ENCODE data around the gene ASPDH. TPM values are rescaled to one million over a fixed set of nuclear protein-coding genes. Genes with fewer than 3 reads are reported as not detected.

ASPDH gene
- total RNA-seq, 6 experiments from 2014 or later = not detected

DNA sequence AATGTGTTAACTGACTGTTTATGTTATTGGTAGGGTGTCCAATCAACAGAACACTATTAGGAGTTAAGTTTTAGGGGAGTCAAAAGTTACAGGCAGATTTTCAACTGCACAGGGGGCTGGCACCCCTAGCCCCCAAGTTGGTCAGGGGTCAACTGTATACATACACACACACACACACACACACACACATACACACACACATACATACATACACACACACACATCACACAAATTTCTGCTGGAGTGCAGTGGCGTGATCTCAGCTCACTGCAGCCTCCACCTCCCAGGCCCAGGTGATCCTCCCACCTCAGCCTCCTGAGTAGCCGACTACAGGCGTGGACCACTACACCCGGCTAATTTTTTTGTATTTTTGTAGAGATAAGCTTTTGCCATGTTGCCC, 44.3 kb upstream of the ASPDH start:
- Mint-ChIP-seq H3K27me3 (ENCODE audit: insufficient read depth) (peaks cover 33% of the 10 kb centered on the region), H3K27ac (no peak overlapping the region), H3K4me1 (ENCODE audit: low read depth) (peaks cover 6% of the 10 kb centered on the region), H3K36me3 (ENCODE audit: low read depth) (no peaks in the 10 kb centered on the region), H3K9me3 (no peaks in the 10 kb centered on the region), H3K4me3 (no peak overlapping the region)
- TF ChIP-seq, protein P1, sequence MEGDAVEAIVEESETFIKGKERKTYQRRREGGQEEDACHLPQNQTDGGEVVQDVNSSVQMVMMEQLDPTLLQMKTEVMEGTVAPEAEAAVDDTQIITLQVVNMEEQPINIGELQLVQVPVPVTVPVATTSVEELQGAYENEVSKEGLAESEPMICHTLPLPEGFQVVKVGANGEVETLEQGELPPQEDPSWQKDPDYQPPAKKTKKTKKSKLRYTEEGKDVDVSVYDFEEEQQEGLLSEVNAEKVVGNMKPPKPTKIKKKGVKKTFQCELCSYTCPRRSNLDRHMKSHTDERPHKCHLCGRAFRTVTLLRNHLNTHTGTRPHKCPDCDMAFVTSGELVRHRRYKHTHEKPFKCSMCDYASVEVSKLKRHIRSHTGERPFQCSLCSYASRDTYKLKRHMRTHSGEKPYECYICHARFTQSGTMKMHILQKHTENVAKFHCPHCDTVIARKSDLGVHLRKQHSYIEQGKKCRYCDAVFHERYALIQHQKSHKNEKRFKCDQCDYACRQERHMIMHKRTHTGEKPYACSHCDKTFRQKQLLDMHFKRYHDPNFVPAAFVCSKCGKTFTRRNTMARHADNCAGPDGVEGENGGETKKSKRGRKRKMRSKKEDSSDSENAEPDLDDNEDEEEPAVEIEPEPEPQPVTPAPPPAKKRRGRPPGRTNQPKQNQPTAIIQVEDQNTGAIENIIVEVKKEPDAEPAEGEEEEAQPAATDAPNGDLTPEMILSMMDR (IDR thresholded peaks at IDR 0.05) = no peak
- no peak for DNase-seq

DNA sequence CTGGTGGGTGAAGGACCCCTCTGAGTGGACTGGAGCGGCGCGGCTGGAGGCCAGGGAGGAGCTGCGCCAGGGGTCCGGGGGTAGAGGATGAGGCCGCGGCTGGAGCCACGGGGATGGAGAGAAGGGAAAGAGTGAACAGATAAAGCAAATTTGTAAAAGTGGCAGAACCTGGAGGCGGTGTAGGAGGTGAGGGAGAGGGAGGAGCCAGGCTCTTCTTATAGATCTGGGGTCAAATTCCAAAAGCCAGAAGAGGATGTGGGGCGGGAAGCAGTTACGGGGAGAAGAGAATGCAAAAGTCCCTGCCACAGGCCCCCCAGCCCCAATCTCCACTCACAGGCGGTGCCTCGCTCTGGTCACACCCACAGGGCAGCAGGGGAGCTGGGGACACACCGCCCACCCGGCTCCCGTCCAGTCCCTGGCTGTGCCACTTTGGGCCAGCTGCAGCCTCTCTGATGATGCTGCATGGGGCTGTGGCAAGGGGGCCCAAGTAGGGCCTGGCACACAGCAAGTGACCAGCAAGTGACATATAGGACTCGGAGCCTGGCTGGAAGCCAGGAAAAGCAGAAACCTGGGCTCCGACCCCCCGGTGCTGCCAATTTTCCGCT, 43.4 kb upstream of the ASPDH start:
- H3K27ac Mint-ChIP-seq = no peak overlapping the region
- no peaks in the 10 kb centered on the region for H3K9me3 Mint-ChIP-seq
- H3K4me1 Mint-ChIP-seq (ENCODE audit: low read depth) = peaks cover 6% of the 10 kb centered on the region
- TF ChIP-seq, protein P1 (IDR thresholded peaks at IDR 0.05) = no peak
- DNase-seq = no peak
- no peaks in the 10 kb centered on the region for H3K36me3 Mint-ChIP-seq (ENCODE audit: low read depth)
- no peak overlapping the region for H3K4me3 Mint-ChIP-seq
- H3K27me3 Mint-ChIP-seq (ENCODE audit: insufficient read depth) = peaks cover 41% of the 10 kb centered on the region

DNA sequence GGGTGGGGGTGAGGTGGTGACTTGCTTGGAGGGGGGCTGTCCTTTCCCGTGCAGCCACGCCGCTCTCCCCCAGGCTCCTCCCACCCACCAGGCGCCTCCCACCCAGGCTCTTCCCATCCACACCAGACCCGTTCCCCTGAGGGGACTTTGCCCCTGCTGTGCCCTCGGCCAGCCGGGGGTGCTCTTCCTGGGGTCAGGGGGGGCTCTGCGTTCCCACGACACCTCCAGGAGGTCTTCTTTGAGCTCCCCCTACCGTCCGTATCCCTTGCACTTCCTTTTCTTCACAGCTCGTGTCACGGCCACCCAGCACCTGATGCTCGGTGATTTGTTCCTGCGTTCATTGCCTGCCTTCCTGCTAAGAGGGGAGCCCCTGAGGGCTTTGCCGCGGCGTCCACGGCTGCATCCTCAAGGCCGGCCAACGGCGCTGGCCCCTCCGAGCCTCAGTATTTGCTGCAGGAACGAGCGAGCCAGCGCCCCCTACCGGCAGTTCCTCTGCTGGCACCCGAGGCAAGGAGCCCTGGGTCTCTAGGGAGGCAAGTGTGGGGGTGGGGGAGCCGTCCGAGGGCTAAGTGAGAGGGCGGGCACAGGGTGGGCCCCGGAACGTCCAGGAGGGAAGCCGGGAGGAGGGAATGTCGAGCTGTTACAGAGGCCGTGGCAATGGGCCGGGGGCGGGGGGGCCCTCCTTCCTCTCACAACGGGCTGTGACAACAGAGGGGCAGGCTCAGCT, 42.7 kb upstream of the ASPDH start:
- no peaks in the 10 kb centered on the region for H3K36me3 Mint-ChIP-seq (ENCODE audit: low read depth)
- DNase-seq = peak; percentile 55
- H3K27ac Mint-ChIP-seq = no peak overlapping the region
- TF ChIP-seq, protein P1 (IDR thresholded peaks at IDR 0.05) = peak; percentile 92
- H3K27me3 Mint-ChIP-seq (ENCODE audit: insufficient read depth) = peaks cover 41% of the 10 kb centered on the region
- no peaks in the 10 kb centered on the region for H3K9me3 Mint-ChIP-seq
- H3K4me1 Mint-ChIP-seq (ENCODE audit: low read depth) = peaks cover 6% of the 10 kb centered on the region
- peak overlapping the region; percentile 91 for H3K4me3 Mint-ChIP-seq

DNA sequence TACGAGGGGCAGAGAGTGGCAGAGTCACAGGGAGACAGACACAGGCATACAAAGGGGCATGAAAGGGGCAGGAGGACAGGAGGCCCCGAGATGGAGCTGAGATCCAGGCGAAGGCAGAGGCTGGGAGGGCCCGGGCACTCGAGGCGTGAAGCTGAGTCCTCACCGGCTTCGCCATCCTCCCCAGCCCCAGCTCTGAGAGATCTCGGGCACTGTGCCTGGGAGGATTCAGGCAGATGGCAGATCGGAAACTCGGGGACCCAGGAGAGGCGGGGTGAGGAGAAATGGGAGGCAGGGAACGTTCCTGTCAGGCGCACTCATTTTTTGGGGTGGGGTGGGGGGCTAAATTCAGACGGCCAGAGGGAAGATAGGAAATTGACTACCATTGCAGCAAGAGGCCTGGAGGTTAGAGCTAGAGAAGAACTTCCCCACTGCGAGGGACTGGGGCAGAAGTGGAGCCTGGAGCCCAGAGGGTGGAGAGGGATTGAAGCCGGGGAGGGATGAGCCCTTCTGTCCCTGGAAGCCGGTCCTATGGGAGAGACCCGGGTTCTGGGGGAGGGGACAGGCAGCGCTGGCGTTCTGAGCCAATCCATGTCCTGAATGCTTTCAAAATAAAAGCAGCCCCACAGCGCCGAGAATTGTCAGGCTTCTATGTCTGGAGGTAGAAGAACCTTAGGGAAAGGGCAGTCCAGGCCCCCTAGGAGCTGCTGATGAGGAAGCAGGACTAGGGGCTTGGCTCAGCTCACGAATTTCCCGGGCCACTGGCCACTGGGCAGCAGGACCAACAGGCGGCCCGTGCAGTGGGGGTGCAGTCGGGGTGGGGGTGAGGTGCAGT, 42.0 kb upstream of the ASPDH start:
- peaks cover 6% of the 10 kb centered on the region for H3K4me1 Mint-ChIP-seq (ENCODE audit: low read depth)
- H3K27me3 Mint-ChIP-seq (ENCODE audit: insufficient read depth) = peaks cover 40% of the 10 kb centered on the region
- peak overlapping the region; percentile 91 for H3K4me3 Mint-ChIP-seq
- no peak for DNase-seq
- no peaks in the 10 kb centered on the region for H3K9me3 Mint-ChIP-seq
- TF ChIP-seq, protein P1 (IDR thresholded peaks at IDR 0.05) = no peak
- H3K27ac Mint-ChIP-seq = no peak overlapping the region
- no peaks in the 10 kb centered on the region for H3K36me3 Mint-ChIP-seq (ENCODE audit: low read depth)

DNA sequence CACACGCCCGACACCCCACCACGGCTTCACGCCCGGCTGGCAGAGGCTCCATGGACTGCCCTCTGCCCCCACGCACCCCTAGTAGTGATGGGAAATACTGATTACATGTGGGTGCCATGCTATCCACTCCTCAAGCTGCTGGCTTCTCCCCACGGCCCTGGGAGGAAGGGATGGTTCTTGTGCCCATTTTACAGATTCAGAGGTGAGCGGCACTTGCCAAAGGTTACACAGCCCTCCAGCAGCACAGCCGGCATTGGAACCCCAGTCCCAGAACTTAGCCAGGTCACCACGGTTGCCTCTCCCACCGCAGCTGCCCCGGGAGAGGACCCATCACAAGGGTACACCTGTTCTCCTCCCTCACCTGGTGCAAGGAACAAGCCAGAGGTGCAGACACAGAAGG, 41.3 kb upstream of the ASPDH start:
- no peaks in the 10 kb centered on the region for H3K36me3 Mint-ChIP-seq (ENCODE audit: low read depth)
- H3K9me3 Mint-ChIP-seq = no peaks in the 10 kb centered on the region
- TF ChIP-seq, protein P1 (IDR thresholded peaks at IDR 0.05) = no peak
- DNase-seq = no peak
- no peak overlapping the region for H3K4me3 Mint-ChIP-seq
- no peak overlapping the region for H3K27ac Mint-ChIP-seq
- H3K27me3 Mint-ChIP-seq (ENCODE audit: insufficient read depth) = peaks cover 36% of the 10 kb centered on the region
- H3K4me1 Mint-ChIP-seq (ENCODE audit: low read depth) = peaks cover 6% of the 10 kb centered on the region

Data from HFFc6 (cell line).